HEK293 (cell line): Measurements from ENCODE around the gene SARS2.

Experiments
- CTCF ChIA-PET: fragments of 350-600 bp; formaldehyde crosslinking; extraction: SDS; loops from one replicate; lab custom pipeline; 2021; ENCODE audit warnings: antibody characterized with exemption; lab: Yijun Ruan, JAX
- POLR2A ChIA-PET: fragments of 300-600 bp; formaldehyde crosslinking; extraction: SDS; loops from one replicate; lab custom pipeline; 2020; ENCODE audit warnings: antibody characterized with exemption, inconsistent platforms; lab: Yijun Ruan, JAX
- H3K27ac ChIP-seq: fragments of 200-500 bp; sonication (Bioruptor generic); 2 replicates; pipeline ENCODE4 v1.5.1; 2014; ENCODE audit warnings: low read depth, low read length, control low read depth, inconsistent platforms; ENCODE audit errors: extremely low read depth
- H3K36me3 ChIP-seq, 2 experiments: fragments of 200-500 bp in 1 of 2; sonication (Bioruptor generic) in 1 of 2; 1 replicate in 1 of 2; 2 replicates in 1 of 2; pipeline ENCODE4 v1.5.1; 2014 to 2017; ENCODE audit warnings: inconsistent platforms in 2 of 2, low read length in 2 of 2; ENCODE audit not compliant: control insufficient read depth in 2 of 2, insufficient read depth in 1 of 2
- H3K4me1 ChIP-seq: fragments of 200-500 bp; sonication (Bioruptor generic); 2 replicates; pipeline ENCODE4 v1.5.1; 2014; ENCODE audit warnings: mild to moderate bottlenecking, low read length, inconsistent platforms; ENCODE audit not compliant: control insufficient read depth, insufficient read depth
- H3K4me3 ChIP-seq: 2 replicates; pipeline ENCODE4 v1.5.1; 2011; ENCODE audit warnings: low read depth, mild to moderate bottlenecking, control low read depth, low read length, moderate library complexity
- H3K9me3 ChIP-seq: fragments of 200-500 bp; sonication (Bioruptor generic); 2 replicates; pipeline ENCODE4 v1.5.1; 2014; ENCODE audit warnings: low read depth, low read length, inconsistent platforms; ENCODE audit not compliant: control insufficient read depth, insufficient read depth
- BCL11B ChIP-seq: fragments of 450-650 bp; formaldehyde crosslinking; IDR thresholded peaks from 2 replicates; pipeline ENCODE4 v1.5.1; 2016; ENCODE audit warnings: low read depth, missing biosample characterization, missing genetic modification characterization
- CTCF ChIP-seq: fragments of 450-650 bp; formaldehyde crosslinking; IDR thresholded peaks from 2 replicates; pipeline ENCODE4 v1.5.1; 2016; ENCODE audit warnings: missing biosample characterization, missing genetic modification characterization
- GFI1B ChIP-seq: fragments of 450-650 bp; formaldehyde crosslinking; IDR thresholded peaks from 2 replicates; pipeline ENCODE4 v1.5.1; 2016; ENCODE audit warnings: missing biosample characterization, missing genetic modification characterization
- KLF17 ChIP-seq: fragments of 450-650 bp; formaldehyde crosslinking; IDR thresholded peaks from 2 replicates; pipeline ENCODE4 v1.5.1; 2016; ENCODE audit warnings: missing biosample characterization, missing genetic modification characterization
- PRDM10 ChIP-seq: fragments of 450-650 bp; formaldehyde crosslinking; IDR thresholded peaks from 2 replicates; pipeline ENCODE4 v1.5.1; 2016; ENCODE audit warnings: missing biosample characterization, missing genetic modification characterization
- PRDM4 ChIP-seq: fragments of 450-650 bp; formaldehyde crosslinking; IDR thresholded peaks from 2 replicates; pipeline ENCODE4 v1.5.1; 2017; ENCODE audit warnings: missing biosample characterization, missing genetic modification characterization
- REPIN1 ChIP-seq: fragments of 450-650 bp; formaldehyde crosslinking; IDR thresholded peaks from 2 replicates; pipeline ENCODE4 v1.5.1; 2017; ENCODE audit warnings: missing biosample characterization, missing genetic modification characterization, low read depth
- WT1 ChIP-seq: fragments of 450-650 bp; formaldehyde crosslinking; IDR thresholded peaks from 2 replicates; pipeline ENCODE4 v1.5.1; 2016; ENCODE audit warnings: missing biosample characterization, missing genetic modification characterization
- ZBTB20 ChIP-seq: fragments of 450-650 bp; formaldehyde crosslinking; IDR thresholded peaks from 2 replicates; pipeline ENCODE4 v1.5.1; 2016; ENCODE audit warnings: missing biosample characterization, missing genetic modification characterization
- ZNF239 ChIP-seq: fragments of 450-650 bp; formaldehyde crosslinking; IDR thresholded peaks from 2 replicates; pipeline ENCODE4 v1.5.1; 2016; ENCODE audit warnings: missing biosample characterization, missing genetic modification characterization
- ZNF37A ChIP-seq: fragments of 450-650 bp; IDR thresholded peaks from 2 replicates; pipeline ENCODE4 v1.5.1; 2018; ENCODE audit warnings: missing biosample characterization, missing genetic modification characterization
- ZNF391 ChIP-seq: fragments of 450-650 bp; formaldehyde crosslinking; IDR thresholded peaks from 2 replicates; pipeline ENCODE4 v1.5.1; 2016; ENCODE audit warnings: low read depth, missing biosample characterization, missing genetic modification characterization, borderline replicate concordance
- ZNF423 ChIP-seq: fragments of 450-650 bp; formaldehyde crosslinking; IDR thresholded peaks from 2 replicates; pipeline ENCODE4 v1.5.1; 2016; ENCODE audit warnings: missing biosample characterization, missing genetic modification characterization
- ZNF48 ChIP-seq: fragments of 450-650 bp; formaldehyde crosslinking; IDR thresholded peaks from 2 replicates; pipeline ENCODE4 v1.5.1; 2016; ENCODE audit warnings: missing biosample characterization, missing genetic modification characterization
- ZNF549 ChIP-seq: fragments of 450-650 bp; IDR thresholded peaks from 2 replicates; pipeline ENCODE4 v1.5.1; 2018; ENCODE audit warnings: missing biosample characterization, missing genetic modification characterization, mild to moderate bottlenecking, inconsistent platforms, moderate library complexity
- ZNF585B ChIP-seq: fragments of 450-650 bp; formaldehyde crosslinking; IDR thresholded peaks from 2 replicates; pipeline ENCODE4 v1.5.1; 2016; ENCODE audit warnings: missing biosample characterization, missing genetic modification characterization
- ZNF768 ChIP-seq: fragments of 450-650 bp; formaldehyde crosslinking; IDR thresholded peaks from 2 replicates; pipeline ENCODE4 v1.5.1; 2018; ENCODE audit warnings: missing biosample characterization, mild to moderate bottlenecking, missing genetic modification characterization

The SARS2 gene

GRCh38 chr19:38917921-38918491 lies 12.6 kb downstream of the SARS2 start:
- no peak overlapping the region for H3K4me3 ChIP-seq
- H3K36me3 ChIP-seq, result peaks cover 29 to 41% of the 10 kb centered on the region in 2 experiments
- CTCF ChIA-PET, result interaction anchor here (1.0 to 4.1 kb wide), 2 partner anchors 12 to 17 kb away, joined by 3 to 36 read pairs; partner anchors contain the start of genes MRPS12 and SARS2
- H3K4me1 ChIP-seq, result no peaks in the 10 kb centered on the region
- TF ChIP-seq PRDM10 (tag by site-specific recombination) (peak; percentile 74), ZBTB20 (tag by site-specific recombination) (peak; percentile 61; the same call in 1 of the 2 replicates), GFI1B (no peak), CTCF (tag by site-specific recombination) (peak; percentile 62)
- TF ChIP-seq, all 188 proteins: peak for 3
- H3K9me3 ChIP-seq, result no peaks in the 10 kb centered on the region
- POLR2A ChIA-PET, result interaction anchor here (0.6 to 1.2 kb wide), 4 partner anchors 8 to 1305 kb away, joined by 3 to 5 read pairs (median 4); no protein-coding TSS in a partner anchor
- H3K27ac ChIP-seq, result peak overlapping the region; percentile 17; the same call in 1 of the 2 replicates

- no peaks in the 10 kb centered on the region for H3K4me1 ChIP-seq
- POLR2A ChIA-PET, result interaction anchor here (0.6 to 1.2 kb wide), 5 partner anchors 9 to 1306 kb away, joined by 3 to 5 read pairs (median 3); partner anchors contain the start of gene NFKBIB
- H3K4me3 ChIP-seq, result no peak overlapping the region
- TF ChIP-seq KLF17 (no peak), ZNF48 (tag by site-specific recombination) (no peak), ZNF391 (tag by site-specific recombination) (no peak), ZNF768 (tag by site-specific recombination) (no peak), BCL11B (tag by site-specific recombination) (no peak), ZNF37A (tag by site-specific recombination) (no peak), REPIN1 (tag by site-specific recombination) (no peak), PRDM4 (no peak), ZNF239 (tag by site-specific recombination) (no peak), WT1 (tag by site-specific recombination) (no peak), ZNF585B (tag by site-specific recombination) (no peak), ZNF549 (no peak), ZNF423 (tag by site-specific recombination) (no peak)
- CTCF ChIA-PET, result interaction anchor here (0.6 to 4.1 kb wide), 2 partner anchors 12 to 397 kb away, joined by 3 to 36 read pairs; partner anchors contain the start of genes MRPS12 and SARS2
- H3K9me3 ChIP-seq, result no peaks in the 10 kb centered on the region
- H3K36me3 ChIP-seq, result peaks cover 28 to 37% of the 10 kb centered on the region in 2 experiments
- H3K27ac ChIP-seq, result peak overlapping the region; percentile 17; the same call in 1 of the 2 replicates
Observed at GRCh38 chr19:38917516-38917915, 13.0 kb downstream of the SARS2 start.
